ENCODE data around the gene DNAH17.
A peak's percentile ranks its signal among the peaks of the same experiment; 100 is the strongest.

The DNAH17 gene

GRCh38 chr17:78449983-78450595, 127.1 kb downstream of the DNAH17 start:
- DNase-seq, result no peak

GRCh38 chr17:78448356-78448993, 128.7 kb downstream of the DNAH17 start:
- DNase-seq, result peak; percentile 22

GRCh38 chr17:78446833-78447232, 130.4 kb downstream of the DNAH17 start:
- DNase-seq, result no peak

GRCh38 chr17:78444392-78444791, 132.8 kb downstream of the DNAH17 start:
- DNase-seq, result no peak

- DNase-seq, result peak; percentile 99
These were observed 134.5 kb downstream of the DNAH17 start for GRCh38 chr17:78442648-78443218.

GRCh38 chr17:78441271-78441971, 135.8 kb downstream of the DNAH17 start:
- no peak for DNase-seq

GRCh38 chr17:78438694-78439325, 138.4 kb downstream of the DNAH17 start:
- DNase-seq, result no peak

GRCh38 chr17:78438271-78438691, 138.9 kb downstream of the DNAH17 start:
- DNase-seq, result no peak

- DNase-seq, result no peak
These were observed 139.6 kb downstream of the DNAH17 start for GRCh38 chr17:78437508-78438169.

GRCh38 chr17:78435330-78436005, 141.7 kb downstream of the DNAH17 start:
- DNase-seq, result no peak

- DNase-seq, result no peak
These were observed 142.5 kb downstream of the DNAH17 start for GRCh38 chr17:78434455-78435329.

- no peak for DNase-seq
These were observed 143.3 kb downstream of the DNAH17 start for GRCh38 chr17:78433780-78434335.

GRCh38 chr17:78433013-78433727, 144.0 kb downstream of the DNAH17 start:
- no peak for DNase-seq

- DNase-seq, result no peak
These were observed 144.8 kb downstream of the DNAH17 start for GRCh38 chr17:78432226-78433012.

GRCh38 chr17:78431692-78431958, 145.6 kb downstream of the DNAH17 start:
- no peak for DNase-seq

GRCh38 chr17:78430892-78431691, 146.1 kb downstream of the DNAH17 start:
- DNase-seq, result no peak

- no peak for DNase-seq
These were observed 147.6 kb downstream of the DNAH17 start for GRCh38 chr17:78429618-78429995.

GRCh38 chr17:78428836-78429617, 148.2 kb downstream of the DNAH17 start:
- no peak for DNase-seq
